Ishikawa (cell line): ENCODE results near the gene TMSB4X.

Source experiments
- CEBPB ChIP-seq: IDR thresholded peaks from 2 replicates; pipeline ENCODE4 v1.6.1; 2012
- CREB1 ChIP-seq: IDR thresholded peaks from 2 replicates; pipeline ENCODE4 v1.6.1; 2012; ENCODE audit warnings: low read depth
- EGR1 ChIP-seq: IDR thresholded peaks from 2 replicates; pipeline ENCODE4 v1.6.1; 2012
- EP300 ChIP-seq: IDR thresholded peaks from 2 replicates; pipeline ENCODE4 v1.6.1; 2012; ENCODE audit warnings: borderline replicate concordance
- FOXM1 ChIP-seq: IDR thresholded peaks from 2 replicates; pipeline ENCODE4 v1.6.1; 2012; ENCODE audit warnings: low read depth, borderline replicate concordance
- NFIC ChIP-seq: IDR thresholded peaks from 2 replicates; pipeline ENCODE4 v1.6.1; 2012
- RAD21 ChIP-seq: IDR thresholded peaks from 2 replicates; pipeline ENCODE4 v1.6.1; 2012; ENCODE audit warnings: low read depth
- TAF1 ChIP-seq: IDR thresholded peaks from 2 replicates; pipeline ENCODE4 v1.6.1; 2012; ENCODE audit warnings: low read depth, mild to moderate bottlenecking
- TCF12 ChIP-seq: IDR thresholded peaks from 2 replicates; pipeline ENCODE4 v1.6.1; 2012; ENCODE audit warnings: low read depth
- TEAD4 ChIP-seq: IDR thresholded peaks from 2 replicates; pipeline ENCODE4 v1.6.1; 2012
- YY1 ChIP-seq: IDR thresholded peaks from 2 replicates; pipeline ENCODE4 v1.6.1; 2012; ENCODE audit warnings: low read depth
- ZBTB7A ChIP-seq: IDR thresholded peaks from 2 replicates; pipeline ENCODE4 v1.6.1; 2012; ENCODE audit warnings: low read depth
- TF ChIP-seq, protein P1 (sequence below): IDR thresholded peaks from 2 replicates; pipeline ENCODE4 v1.6.1; 2012
- TF ChIP-seq, protein P2 (sequence below): IDR thresholded peaks from 2 replicates; pipeline ENCODE4 v1.6.1; 2012; ENCODE audit warnings: low read depth, mild to moderate bottlenecking
- TF ChIP-seq, protein P3 (sequence below): IDR thresholded peaks from 2 replicates; pipeline ENCODE4 v1.6.1; 2012

TMSB4X gene

DNA sequence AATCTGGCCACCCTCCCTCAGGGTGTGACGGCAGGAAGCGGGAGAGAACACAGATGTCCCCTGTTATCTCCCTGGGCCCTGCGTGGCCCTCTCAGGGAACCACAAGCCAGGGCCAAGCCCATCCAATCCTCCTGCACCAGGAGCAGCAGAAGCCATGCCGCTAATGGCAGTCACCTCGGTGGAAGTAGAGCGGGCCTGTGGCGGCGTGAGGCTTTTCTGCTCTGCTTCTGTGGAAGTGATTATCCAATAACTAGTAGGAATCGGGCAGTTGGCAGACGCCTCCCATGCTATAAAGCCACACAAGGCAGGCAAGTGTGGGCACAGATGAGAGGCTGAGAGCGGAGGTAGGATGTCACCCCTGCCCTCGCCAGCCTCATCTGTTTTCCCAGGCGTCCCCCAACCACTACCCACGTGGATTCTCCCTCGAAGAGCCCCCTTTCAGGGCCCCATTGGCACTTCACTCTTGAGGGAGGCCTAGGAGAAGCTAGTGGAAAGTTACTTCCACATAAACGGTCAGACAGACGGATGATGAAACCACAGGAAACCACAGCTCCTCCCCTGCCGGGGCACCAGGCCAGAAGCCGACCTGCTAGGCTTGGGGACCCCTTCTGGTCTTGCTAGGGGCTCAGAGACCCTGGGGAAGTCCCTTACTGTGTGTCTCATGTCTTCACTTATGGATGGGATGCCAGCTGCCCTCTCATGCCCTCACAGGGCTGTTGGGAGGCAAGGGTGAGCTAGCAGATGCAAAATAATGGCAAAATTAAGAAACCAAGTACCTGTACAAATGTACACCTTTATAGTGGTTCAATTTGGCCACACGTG lies 18.8 kb upstream of the TMSB4X start:
- peak; percentile 45 for TF ChIP-seq CEBPB
- no peak; the same call in 1 of the 2 replicates for TF ChIP-seq EP300
- TF ChIP-seq NFIC, result 0 out of 2 replicates have a peak, but pooled peaks have one; percentile 34

DNA sequence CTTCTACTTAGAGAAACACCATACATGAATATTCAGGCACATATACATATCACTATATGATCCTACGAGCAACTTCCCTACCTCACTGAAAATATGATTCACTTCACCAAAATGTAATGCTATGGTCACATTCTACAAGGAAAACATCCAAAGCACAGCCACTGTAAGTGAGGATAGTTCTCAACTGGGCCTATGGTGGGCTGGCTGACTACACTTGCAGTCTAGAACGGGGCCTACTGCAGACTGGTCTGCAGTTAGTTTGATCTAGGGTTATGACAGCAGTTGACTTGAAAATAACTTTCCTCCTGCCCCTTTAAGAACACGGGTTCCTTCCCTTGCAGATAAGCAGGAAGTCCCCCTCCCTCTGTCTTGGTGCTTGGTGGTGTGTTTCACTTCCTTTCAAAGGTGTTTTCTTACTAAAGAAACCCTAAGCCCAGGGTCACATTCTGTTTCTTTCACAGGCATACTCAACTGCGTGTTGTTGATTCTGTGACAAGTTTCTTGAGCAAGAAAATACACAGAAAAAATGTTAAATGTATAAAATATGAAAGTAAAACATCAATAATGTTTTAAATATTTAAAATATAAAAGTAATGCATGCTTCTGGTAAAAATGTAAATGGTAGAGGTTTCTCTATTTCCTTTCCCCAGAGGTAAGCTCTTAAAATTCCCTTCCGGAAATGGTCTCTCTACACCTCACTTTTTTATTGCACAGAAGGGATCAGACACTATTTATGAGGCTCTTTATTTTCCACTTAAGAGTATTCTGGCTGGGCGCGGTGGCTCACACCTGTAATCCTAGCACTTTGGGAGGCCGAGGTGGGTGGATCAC lies 18.0 kb upstream of the TMSB4X start:
- TF ChIP-seq CEBPB (no peak), CREB1 (no peak), FOXM1 (no peak), ZBTB7A (no peak)
- TF ChIP-seq, protein P1, sequence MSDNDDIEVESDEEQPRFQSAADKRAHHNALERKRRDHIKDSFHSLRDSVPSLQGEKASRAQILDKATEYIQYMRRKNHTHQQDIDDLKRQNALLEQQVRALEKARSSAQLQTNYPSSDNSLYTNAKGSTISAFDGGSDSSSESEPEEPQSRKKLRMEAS, result 0 out of 2 replicates have a peak, but pooled peaks have one; percentile 5

DNA sequence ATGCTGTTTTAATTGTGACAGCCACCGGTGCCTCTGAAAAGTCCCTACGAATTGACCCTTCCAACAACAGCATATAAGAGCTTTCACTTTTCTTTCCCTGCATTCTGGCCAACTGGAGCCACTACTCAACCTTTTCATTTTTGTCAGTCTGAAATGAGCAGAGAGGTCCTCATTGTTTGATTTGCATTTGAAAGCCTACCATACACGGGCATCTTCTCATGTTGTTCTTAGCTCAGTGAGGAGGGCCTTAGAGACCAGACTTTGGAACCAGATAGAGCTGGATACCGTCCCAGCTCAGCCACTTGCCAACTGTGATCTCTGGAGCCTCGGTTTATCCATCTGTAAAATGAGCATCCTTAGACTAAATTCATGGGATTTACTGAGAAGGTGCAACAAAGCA lies 16.9 kb upstream of the TMSB4X start:
- TF ChIP-seq TAF1 (no peak), ZBTB7A (no peak), FOXM1 (no peak), TEAD4 (no peak), TCF12 (no peak), CEBPB (no peak), YY1 (no peak), RAD21 (no peak), EP300 (no peak), CREB1 (no peak), NFIC (no peak), EGR1 (no peak)
- TF ChIP-seq, protein P2, sequence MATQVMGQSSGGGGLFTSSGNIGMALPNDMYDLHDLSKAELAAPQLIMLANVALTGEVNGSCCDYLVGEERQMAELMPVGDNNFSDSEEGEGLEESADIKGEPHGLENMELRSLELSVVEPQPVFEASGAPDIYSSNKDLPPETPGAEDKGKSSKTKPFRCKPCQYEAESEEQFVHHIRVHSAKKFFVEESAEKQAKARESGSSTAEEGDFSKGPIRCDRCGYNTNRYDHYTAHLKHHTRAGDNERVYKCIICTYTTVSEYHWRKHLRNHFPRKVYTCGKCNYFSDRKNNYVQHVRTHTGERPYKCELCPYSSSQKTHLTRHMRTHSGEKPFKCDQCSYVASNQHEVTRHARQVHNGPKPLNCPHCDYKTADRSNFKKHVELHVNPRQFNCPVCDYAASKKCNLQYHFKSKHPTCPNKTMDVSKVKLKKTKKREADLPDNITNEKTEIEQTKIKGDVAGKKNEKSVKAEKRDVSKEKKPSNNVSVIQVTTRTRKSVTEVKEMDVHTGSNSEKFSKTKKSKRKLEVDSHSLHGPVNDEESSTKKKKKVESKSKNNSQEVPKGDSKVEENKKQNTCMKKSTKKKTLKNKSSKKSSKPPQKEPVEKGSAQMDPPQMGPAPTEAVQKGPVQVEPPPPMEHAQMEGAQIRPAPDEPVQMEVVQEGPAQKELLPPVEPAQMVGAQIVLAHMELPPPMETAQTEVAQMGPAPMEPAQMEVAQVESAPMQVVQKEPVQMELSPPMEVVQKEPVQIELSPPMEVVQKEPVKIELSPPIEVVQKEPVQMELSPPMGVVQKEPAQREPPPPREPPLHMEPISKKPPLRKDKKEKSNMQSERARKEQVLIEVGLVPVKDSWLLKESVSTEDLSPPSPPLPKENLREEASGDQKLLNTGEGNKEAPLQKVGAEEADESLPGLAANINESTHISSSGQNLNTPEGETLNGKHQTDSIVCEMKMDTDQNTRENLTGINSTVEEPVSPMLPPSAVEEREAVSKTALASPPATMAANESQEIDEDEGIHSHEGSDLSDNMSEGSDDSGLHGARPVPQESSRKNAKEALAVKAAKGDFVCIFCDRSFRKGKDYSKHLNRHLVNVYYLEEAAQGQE, result no peak
- TF ChIP-seq, protein P3, sequence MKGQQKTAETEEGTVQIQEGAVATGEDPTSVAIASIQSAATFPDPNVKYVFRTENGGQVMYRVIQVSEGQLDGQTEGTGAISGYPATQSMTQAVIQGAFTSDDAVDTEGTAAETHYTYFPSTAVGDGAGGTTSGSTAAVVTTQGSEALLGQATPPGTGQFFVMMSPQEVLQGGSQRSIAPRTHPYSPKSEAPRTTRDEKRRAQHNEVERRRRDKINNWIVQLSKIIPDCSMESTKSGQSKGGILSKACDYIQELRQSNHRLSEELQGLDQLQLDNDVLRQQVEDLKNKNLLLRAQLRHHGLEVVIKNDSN, result no peak
- TF ChIP-seq, protein P1, result no peak

DNA sequence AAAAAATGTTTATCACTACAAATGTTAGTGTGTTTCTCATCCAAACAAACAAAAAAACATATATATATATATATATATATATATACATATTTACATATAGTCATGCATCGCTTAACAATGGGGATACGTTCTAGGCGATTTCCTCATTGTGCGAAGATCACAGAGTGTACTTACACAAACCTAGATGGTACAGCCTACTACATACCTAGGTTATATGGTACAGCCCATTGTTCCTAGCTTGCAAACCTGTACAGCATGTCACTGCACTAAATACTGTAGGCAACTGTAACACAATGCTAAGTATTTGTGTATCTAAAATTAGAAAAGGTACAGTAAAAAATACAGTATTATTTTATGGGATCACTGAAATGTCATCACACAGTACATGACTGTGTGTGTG lies 16.4 kb upstream of the TMSB4X start:
- no peak for TF ChIP-seq NFIC
- TF ChIP-seq EP300, result no peak
- no peak for TF ChIP-seq TCF12
- TF ChIP-seq, protein P2, result no peak

DNA sequence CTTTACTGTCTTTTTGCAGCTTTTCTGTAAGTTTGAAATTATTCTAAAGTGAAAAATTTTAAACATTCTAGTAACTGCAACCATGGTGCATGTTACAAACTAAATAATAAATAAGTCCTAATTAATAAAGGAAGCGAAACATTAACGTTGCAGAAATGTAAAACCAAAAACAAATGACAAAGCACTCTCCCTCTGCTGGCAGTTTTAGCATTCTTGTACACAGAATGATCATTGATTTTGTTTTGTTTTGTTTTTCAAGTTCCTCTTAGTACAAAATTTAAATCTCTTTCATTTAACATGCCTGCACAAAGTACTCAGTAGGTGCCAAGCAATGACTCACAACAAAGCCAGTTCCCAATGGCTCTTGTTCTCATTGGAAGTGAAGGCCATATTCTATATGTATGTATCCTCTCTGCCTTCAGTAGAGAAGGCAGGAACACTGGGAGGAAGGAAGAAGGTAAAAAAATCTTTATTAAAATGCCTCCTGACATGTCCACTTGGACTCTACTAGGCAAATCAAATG lies 13.7 kb upstream of the TMSB4X start:
- no peak for TF ChIP-seq CEBPB
- TF ChIP-seq TAF1, result no peak
- no peak for TF ChIP-seq FOXM1
- no peak for TF ChIP-seq NFIC
- TF ChIP-seq TEAD4, result no peak
- TF ChIP-seq TCF12, result no peak
- no peak for TF ChIP-seq EP300
- TF ChIP-seq, protein P2, result no peak
- no peak for TF ChIP-seq EGR1
- TF ChIP-seq YY1, result no peak
- no peak for TF ChIP-seq RAD21
- TF ChIP-seq, protein P3, result no peak
- TF ChIP-seq CREB1, result no peak
- TF ChIP-seq, protein P1, result no peak
